NT2/D1 (cell line): ENCODE data around the gene RPS4Y2.

Source experiments
- SUZ12 ChIP-seq: IDR thresholded peaks from 2 replicates; pipeline ENCODE4 v1.6.1; 2011; ENCODE audit not compliant: insufficient read length, insufficient read depth; ENCODE audit errors: extremely low read depth
- YY1 ChIP-seq: IDR thresholded peaks from 2 replicates; pipeline ENCODE4 v1.6.1; 2011; ENCODE audit not compliant: insufficient read length, insufficient read depth
- ZNF274 ChIP-seq: IDR thresholded peaks from 2 replicates; pipeline ENCODE4 v1.6.1; 2011; ENCODE audit warnings: mild to moderate bottlenecking, low read depth, low read length

DNA sequence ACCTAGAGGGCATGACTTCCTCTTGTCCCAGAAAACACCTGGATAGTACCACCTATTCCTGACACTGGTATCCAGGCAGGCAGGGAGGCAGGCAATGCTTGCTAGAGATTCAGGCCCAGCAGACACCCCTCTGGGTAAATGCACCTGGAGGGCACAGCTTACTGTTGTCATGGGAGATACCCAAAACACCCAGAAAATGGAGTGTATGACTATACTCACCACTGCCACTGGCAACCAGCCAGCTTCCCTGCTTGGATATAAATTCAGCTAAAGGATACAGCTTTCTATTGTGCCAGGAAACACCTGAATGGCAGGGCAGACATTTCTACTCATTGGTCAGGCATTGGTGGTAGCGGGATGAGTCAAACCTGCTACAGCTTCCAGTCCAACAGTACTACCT lies 58.9 kb downstream of the RPS4Y2 start:
- TF ChIP-seq YY1, result no peak
- TF ChIP-seq SUZ12, result no peak
- no peak for TF ChIP-seq ZNF274
